Measurements from ENCODE around the gene GNL3L. TPM values are rescaled to one million over a fixed set of nuclear protein-coding genes. Genes with fewer than 3 reads are reported as not detected.
A peak's percentile ranks its signal among the peaks of the same experiment; 100 is the strongest.
"Not testable (repeated sequence)": the region's sequence is repeated elsewhere in the genome, so short reads cannot be mapped to it uniquely, and the experiment has no call there.

GNL3L gene
- total and polyA plus RNA-seq, 2 of the 13 experiments (the other 11 are each of a cell fraction or from before 2014, with no cell fraction given) = 12.1 to 32.6 TPM

GRCh38 chrX:54483946-54484345 is 46.1 kb upstream of the GNL3L start (continued):
- no peak for TF ChIP-seq MNT (IDR thresholded peaks at IDR 0.05)
- TF ChIP-seq MAX (IDR thresholded peaks at IDR 0.05) = peak; percentile 61
- TF ChIP-seq HIVEP1 (CRISPR knock-in tag; IDR thresholded peaks at IDR 0.05) = no peak
- TF ChIP-seq ZNF367 (CRISPR knock-in tag; IDR thresholded peaks at IDR 0.05; ENCODE audit: borderline replicate concordance) = no peak

GRCh38 chrX:54484666-54485065 is 45.4 kb upstream of the GNL3L start:
- no peak for DNase-seq (ENCODE audit: low spot score)
- ChIA-PET POLR2A (no interaction called here), CTCF (ENCODE audit: low intra/inter-chr PET ratio, low total read pairs) (no interaction called here)
- Histone ChIP-seq H3K79me2 (ENCODE audit: insufficient read depth, low read length) (no peaks in the 10 kb centered on the region), H3K4me2 (ENCODE audit: low read depth, low read length) (peak overlapping the region; percentile 51), H3K4me3 (replicated peaks in 1 of 3; ENCODE audit: insufficient read depth in 1 of 3, low read depth in 2 of 3, low read length in 3 of 3) (peak overlapping the region in 1 of 3 experiments; percentile 4; a peak in 1 of 6 replicates), H3K9me3 (ENCODE audit: low read length) (no peaks in the 10 kb centered on the region), H4K20me1 (ENCODE audit: insufficient read depth, low read length) (no peaks in the 10 kb centered on the region), H3K27ac (ENCODE audit: extremely low read length, insufficient read depth, low read length) (no peak overlapping the region), H3K9ac (ENCODE audit: insufficient read depth, low read depth, low read length) (no peak overlapping the region), H3K36me3 (replicated peaks in 1 of 2; ENCODE audit: control insufficient read depth in 1 of 2, insufficient read depth in 2 of 2, low read length in 2 of 2) (no peaks in the 10 kb centered on the region), H3K27me3 (ENCODE audit: control insufficient read depth in 1 of 2, insufficient read depth in 2 of 2, low read length in 2 of 2) (no peaks in the 10 kb centered on the region), H2AFZ (ENCODE audit: low read length) (no peak overlapping the region), H3K4me1 (ENCODE audit: insufficient read depth, low read length) (peaks cover 30% of the 10 kb centered on the region)
- WGBS (ENCODE audit: low lambda C conversion rate) = 25% methylated on average over 1 of the region's 3 CpGs
- intact Hi-C loops (cut with micrococcal nuclease; ENCODE audit: unreplicated experiment) (loop anchor here (2.0 kb wide), 1 partner anchor 46 kb away; no protein-coding TSS in a partner anchor), in situ Hi-C loops (cut with HindIII; ENCODE audit: extremely low pct_ligation_motif_present, low pct_unique_long_range_greater_than_20kb) (no loop called here)
- peak; percentile 63 for ATAC-seq
- TF ChIP-seq ZBTB34 (CRISPR knock-in tag; IDR thresholded peaks at IDR 0.05) (no peak), ZNF501 (CRISPR knock-in tag; IDR thresholded peaks at IDR 0.05) (no peak), MTF1 (CRISPR knock-in tag; IDR thresholded peaks at IDR 0.05) (no peak), SETDB1 (CRISPR knock-in tag; IDR thresholded peaks at IDR 0.05; ENCODE audit: borderline replicate concordance) (no peak), ZNF770 (CRISPR knock-in tag; IDR thresholded peaks at IDR 0.05) (no peak), ZNF10 (CRISPR knock-in tag; IDR thresholded peaks at IDR 0.05; ENCODE audit: borderline replicate concordance, low read depth) (no peak)
- no TSS peak for BruUV-seq (replicated peaks)
- FAIRE-seq = no peak

GRCh38 chrX:54489819-54490218 is 40.2 kb upstream of the GNL3L start:
- in situ Hi-C loops (cut with HindIII; ENCODE audit: extremely low pct_ligation_motif_present, low pct_unique_long_range_greater_than_20kb); H3K4me2 ChIP-seq (ENCODE audit: low read depth, low read length); DNase-seq (ENCODE audit: low spot score); H3K9ac ChIP-seq (ENCODE audit: insufficient read depth, low read depth, low read length); POLR2A ChIA-PET; H4K20me1 ChIP-seq (ENCODE audit: insufficient read depth, low read length); FAIRE-seq; intact Hi-C loops (cut with micrococcal nuclease; ENCODE audit: unreplicated experiment); H3K4me3 ChIP-seq (replicated peaks in 1 of 3; ENCODE audit: insufficient read depth in 1 of 3, low read depth in 2 of 3, low read length in 3 of 3); H2AFZ ChIP-seq (ENCODE audit: low read length); BruUV-seq (replicated peaks); H3K27me3 ChIP-seq (ENCODE audit: control insufficient read depth in 1 of 2, insufficient read depth in 2 of 2, low read length in 2 of 2); ATAC-seq; H3K9me3 ChIP-seq (ENCODE audit: low read length); H3K79me2 ChIP-seq (ENCODE audit: insufficient read depth, low read length); H3K27ac ChIP-seq (ENCODE audit: extremely low read length, insufficient read depth, low read length); H3K36me3 ChIP-seq (replicated peaks in 1 of 2; ENCODE audit: control insufficient read depth in 1 of 2, insufficient read depth in 2 of 2, low read length in 2 of 2); CTCF ChIA-PET (ENCODE audit: low intra/inter-chr PET ratio, low total read pairs): not testable (repeated sequence)
- peaks cover 12% of the 10 kb centered on the region; the same call in 1 of the 2 replicates for H3K4me1 ChIP-seq (ENCODE audit: insufficient read depth, low read length)
- 98% methylated on average over 5 of the region's 5 CpGs for WGBS (ENCODE audit: low lambda C conversion rate)
